ENCODE results near the gene ANKMY2. TPM values are rescaled to one million over a fixed set of nuclear protein-coding genes. Genes with fewer than 3 reads are reported as not detected.
"Not testable (repeated sequence)": the region's sequence is repeated elsewhere in the genome, so short reads cannot be mapped to it uniquely, and the experiment has no call there.

Gene ANKMY2
- total RNA-seq, 1 donor from 2014 or later, result 6.9 TPM

GRCh38 chr7:16603633-16604032 is 41.9 kb downstream of the ANKMY2 start:
- no peaks in the 10 kb centered on the region for H3K4me1 Mint-ChIP-seq (ENCODE audit: low read depth)
- peaks cover 15% of the 10 kb centered on the region for H3K36me3 Mint-ChIP-seq (ENCODE audit: low read depth)
- H3K9me3 Mint-ChIP-seq, result no peaks in the 10 kb centered on the region
- intact Hi-C loops (cut with micrococcal nuclease), result loop anchor here (1.0 to 10.0 kb wide), 2 partner anchors 51 to 315 kb away; no protein-coding TSS in a partner anchor
- no peak for DNase-seq (ENCODE audit: low spot score)
- no peaks in the 10 kb centered on the region for H3K27me3 Mint-ChIP-seq (ENCODE audit: insufficient read depth)
- no peak overlapping the region for H3K27ac Mint-ChIP-seq
- no peak overlapping the region for H3K4me3 Mint-ChIP-seq

- no peaks in the 10 kb centered on the region for H3K4me1 Mint-ChIP-seq (ENCODE audit: low read depth)
- no peak overlapping the region for H3K27ac Mint-ChIP-seq
- no peak overlapping the region for H3K4me3 Mint-ChIP-seq
- peaks cover 9% of the 10 kb centered on the region for H3K36me3 Mint-ChIP-seq (ENCODE audit: low read depth)
- DNase-seq (ENCODE audit: low spot score), result no peak
- no peaks in the 10 kb centered on the region for H3K27me3 Mint-ChIP-seq (ENCODE audit: insufficient read depth)
- H3K9me3 Mint-ChIP-seq, result no peaks in the 10 kb centered on the region
- intact Hi-C loops (cut with micrococcal nuclease), result loop anchor here (10.0 kb wide), 1 partner anchor 55 kb away; no protein-coding TSS in a partner anchor
These were observed 45.7 kb downstream of the ANKMY2 start for GRCh38 chr7:16599860-16600259.

GRCh38 chr7:16598015-16598414 is 47.5 kb downstream of the ANKMY2 start:
- DNase-seq (ENCODE audit: low spot score), result no peak
- H3K27me3 Mint-ChIP-seq (ENCODE audit: insufficient read depth), result no peaks in the 10 kb centered on the region
- peaks cover 4% of the 10 kb centered on the region for H3K36me3 Mint-ChIP-seq (ENCODE audit: low read depth)
- no peak overlapping the region for H3K27ac Mint-ChIP-seq
- H3K4me3 Mint-ChIP-seq, result no peak overlapping the region
- intact Hi-C loops (cut with micrococcal nuclease), result no loop called here
- no peaks in the 10 kb centered on the region for H3K4me1 Mint-ChIP-seq (ENCODE audit: low read depth)
- no peaks in the 10 kb centered on the region for H3K9me3 Mint-ChIP-seq

GRCh38 chr7:16595596-16595995 is 50.0 kb downstream of the ANKMY2 start:
- DNase-seq (ENCODE audit: low spot score); H3K9me3 Mint-ChIP-seq; intact Hi-C loops (cut with micrococcal nuclease); H3K36me3 Mint-ChIP-seq (ENCODE audit: low read depth); H3K27ac Mint-ChIP-seq; H3K4me1 Mint-ChIP-seq (ENCODE audit: low read depth); H3K4me3 Mint-ChIP-seq; H3K27me3 Mint-ChIP-seq (ENCODE audit: insufficient read depth): not testable (repeated sequence)

- intact Hi-C loops (cut with micrococcal nuclease), result no loop called here
- H3K4me3 Mint-ChIP-seq, result no peak overlapping the region
These were observed 50.9 kb downstream of the ANKMY2 start for GRCh38 chr7:16594676-16595075.

GRCh38 chr7:16594061-16594460 is 51.5 kb downstream of the ANKMY2 start:
- Mint-ChIP-seq H3K4me1 (ENCODE audit: low read depth) (no peaks in the 10 kb centered on the region), H3K4me3 (no peak overlapping the region), H3K27me3 (ENCODE audit: insufficient read depth) (no peaks in the 10 kb centered on the region), H3K36me3 (ENCODE audit: low read depth) (no peaks in the 10 kb centered on the region), H3K27ac (no peak overlapping the region), H3K9me3 (no peaks in the 10 kb centered on the region)
- DNase-seq (ENCODE audit: low spot score), result no peak
- intact Hi-C loops (cut with micrococcal nuclease), result no loop called here

More at GRCh38 chr7:16594676-16595075, 50.9 kb downstream of the ANKMY2 start:
- H3K9me3 Mint-ChIP-seq, result no peaks in the 10 kb centered on the region
- no peaks in the 10 kb centered on the region for H3K4me1 Mint-ChIP-seq (ENCODE audit: low read depth)
- peaks cover 1% of the 10 kb centered on the region for H3K36me3 Mint-ChIP-seq (ENCODE audit: low read depth)
- DNase-seq (ENCODE audit: low spot score), result no peak
- no peaks in the 10 kb centered on the region for H3K27me3 Mint-ChIP-seq (ENCODE audit: insufficient read depth)
- no peak overlapping the region for H3K27ac Mint-ChIP-seq

GRCh38 chr7:16592395-16592794 is 53.2 kb downstream of the ANKMY2 start:
- H3K27ac Mint-ChIP-seq, result no peak overlapping the region
- no peaks in the 10 kb centered on the region for H3K36me3 Mint-ChIP-seq (ENCODE audit: low read depth)
- no peaks in the 10 kb centered on the region for H3K9me3 Mint-ChIP-seq
- no peaks in the 10 kb centered on the region for H3K4me1 Mint-ChIP-seq (ENCODE audit: low read depth)
- no peak overlapping the region for H3K4me3 Mint-ChIP-seq
- DNase-seq (ENCODE audit: low spot score), result no peak
- peaks cover 2% of the 10 kb centered on the region for H3K27me3 Mint-ChIP-seq (ENCODE audit: insufficient read depth)
- intact Hi-C loops (cut with micrococcal nuclease), result no loop called here

GRCh38 chr7:16590424-16590823 is 55.1 kb downstream of the ANKMY2 start:
- intact Hi-C loops (cut with micrococcal nuclease), result no loop called here
- Mint-ChIP-seq H3K9me3 (no peaks in the 10 kb centered on the region), H3K4me1 (ENCODE audit: low read depth) (no peaks in the 10 kb centered on the region), H3K36me3 (ENCODE audit: low read depth) (no peaks in the 10 kb centered on the region), H3K4me3 (no peak overlapping the region), H3K27ac (no peak overlapping the region), H3K27me3 (ENCODE audit: insufficient read depth) (peaks cover 2% of the 10 kb centered on the region)
- no peak for DNase-seq (ENCODE audit: low spot score)

GRCh38 chr7:16589881-16590280 is 55.7 kb downstream of the ANKMY2 start:
- intact Hi-C loops (cut with micrococcal nuclease), result no loop called here
- Mint-ChIP-seq H3K4me3 (no peak overlapping the region), H3K36me3 (ENCODE audit: low read depth) (no peaks in the 10 kb centered on the region), H3K4me1 (ENCODE audit: low read depth) (no peaks in the 10 kb centered on the region), H3K9me3 (no peaks in the 10 kb centered on the region), H3K27ac (no peak overlapping the region), H3K27me3 (ENCODE audit: insufficient read depth) (peaks cover 2% of the 10 kb centered on the region)
- no peak for DNase-seq (ENCODE audit: low spot score)

GRCh38 chr7:16587790-16588189 is 57.8 kb downstream of the ANKMY2 start:
- Mint-ChIP-seq H3K27ac (no peak overlapping the region), H3K27me3 (ENCODE audit: insufficient read depth) (peaks cover 2% of the 10 kb centered on the region)

GRCh38 chr7:16587129-16587528 is 58.4 kb downstream of the ANKMY2 start:
- intact Hi-C loops (cut with micrococcal nuclease), result no loop called here
- no peaks in the 10 kb centered on the region for H3K4me1 Mint-ChIP-seq (ENCODE audit: low read depth)
- peaks cover 2% of the 10 kb centered on the region for H3K27me3 Mint-ChIP-seq (ENCODE audit: insufficient read depth)
- H3K9me3 Mint-ChIP-seq, result no peaks in the 10 kb centered on the region
- H3K4me3 Mint-ChIP-seq, result no peak overlapping the region
- no peaks in the 10 kb centered on the region for H3K36me3 Mint-ChIP-seq (ENCODE audit: low read depth)
- no peak overlapping the region for H3K27ac Mint-ChIP-seq
- no peak for DNase-seq (ENCODE audit: low spot score)

More at GRCh38 chr7:16587790-16588189, 57.8 kb downstream of the ANKMY2 start:
- Mint-ChIP-seq H3K9me3 (no peaks in the 10 kb centered on the region), H3K4me3 (no peak overlapping the region), H3K36me3 (ENCODE audit: low read depth) (no peaks in the 10 kb centered on the region), H3K4me1 (ENCODE audit: low read depth) (no peaks in the 10 kb centered on the region)
- DNase-seq (ENCODE audit: low spot score), result no peak
- intact Hi-C loops (cut with micrococcal nuclease), result no loop called here

- Mint-ChIP-seq H3K36me3 (ENCODE audit: low read depth) (no peaks in the 10 kb centered on the region), H3K9me3 (no peaks in the 10 kb centered on the region), H3K4me1 (ENCODE audit: low read depth) (no peaks in the 10 kb centered on the region), H3K27ac (no peak overlapping the region), H3K27me3 (ENCODE audit: insufficient read depth) (peaks cover 2% of the 10 kb centered on the region), H3K4me3 (no peak overlapping the region)
- no peak for DNase-seq (ENCODE audit: low spot score)
- intact Hi-C loops (cut with micrococcal nuclease), result no loop called here
These were observed 59.3 kb downstream of the ANKMY2 start for GRCh38 chr7:16586081-16586874.

- H3K4me3 Mint-ChIP-seq, result no peak overlapping the region
- intact Hi-C loops (cut with micrococcal nuclease), result no loop called here
- H3K9me3 Mint-ChIP-seq, result no peaks in the 10 kb centered on the region
- H3K4me1 Mint-ChIP-seq (ENCODE audit: low read depth), result no peaks in the 10 kb centered on the region
- H3K27me3 Mint-ChIP-seq (ENCODE audit: insufficient read depth), result peaks cover 2% of the 10 kb centered on the region
- H3K27ac Mint-ChIP-seq, result no peak overlapping the region
- no peaks in the 10 kb centered on the region for H3K36me3 Mint-ChIP-seq (ENCODE audit: low read depth)
- DNase-seq (ENCODE audit: low spot score), result no peak
These were observed 60.0 kb downstream of the ANKMY2 start for GRCh38 chr7:16585540-16585939.

Data from activated T-helper 1 cell treated with anti-CD3 and anti-CD28 coated beads, Interleukin-12 subunit alpha, Interleukin-12 subunit beta, Interleukin-2, Interleukin-4 antibody, amounts not matched to agents 30 ng/mL and 10 ng/mL and 1 ng/mL, durations not matched to agents 14 hours and 24 hours and 36 hours (primary cell).